ENCODE measurements around the gene FAM153A. TPM values are rescaled to one million over a fixed set of nuclear protein-coding genes. Genes with fewer than 3 reads are reported as not detected.
"Not testable (repeated sequence)": the region's sequence is repeated elsewhere in the genome, so short reads cannot be mapped to it uniquely, and the experiment has no call there.

Gene FAM153A
- total RNA-seq (2021; ENCODE audit: unreplicated experiment), result not detected
- polyA plus RNA-seq (2012), result not detected in 2 replicates
- percentile 3 among the genes with signal in this experiment for Bru-seq, nascent RNA
- BruChase-seq, experiment 1, labeled RNA remaining after a 6-hour chase, result percentile 5 among the genes with signal in this experiment
- BruChase-seq, experiment 2, labeled RNA remaining after a 2-hour chase, result percentile 9 among the genes with signal in this experiment
- long read RNA-seq, partial matches to known transcripts, result 0 of 1 reads
- long read RNA-seq, other reads (novel, unspliced or antisense), result 1 of 1 reads

- H3K27ac ChIP-seq (ENCODE audit: low read depth, low read length); H3K9me3 ChIP-seq (ENCODE audit: control insufficient read depth in 1 of 2, insufficient read depth in 1 of 2, low read depth in 1 of 2, low read length in 2 of 2); H3K36me3 ChIP-seq (ENCODE audit: control insufficient read depth in 1 of 2, insufficient read depth in 2 of 2, low read length in 2 of 2); H3K4me3 ChIP-seq (replicated peaks in 1 of 2; ENCODE audit: low read depth in 1 of 2, low read length in 2 of 2); DNase-seq (ENCODE audit: low read depth, low spot score); H4K20me1 ChIP-seq (ENCODE audit: insufficient read depth); H3K27me3 ChIP-seq (ENCODE audit: insufficient read depth, low read length); BruUV-seq (replicated peaks); H3K79me2 ChIP-seq (ENCODE audit: insufficient read depth, low read length); CTCF ChIA-PET; H3K4me2 ChIP-seq (ENCODE audit: low read length); H3K4me1 ChIP-seq (ENCODE audit: control insufficient read depth in 1 of 2, insufficient read depth in 2 of 2, low read length in 2 of 2); H3K9me2 ChIP-seq (ENCODE audit: insufficient read depth); POLR2A ChIA-PET; RAD21 ChIA-PET (ENCODE audit: low non-redundant PET in 1 of 2, low total read pairs in 2 of 2, uncharacterized antibody in 2 of 2, unreplicated experiment in 2 of 2); ATAC-seq; H3K9ac ChIP-seq (ENCODE audit: low read length); H2AFZ ChIP-seq (ENCODE audit: low read depth, low read length, poor library complexity, severe bottlenecking); intact Hi-C loops (cut with micrococcal nuclease): not testable (repeated sequence)
These were observed at the start of gene FAM153A for GRCh38 chr5:177782792-177783633. Gene FAM153A (minus strand): TSS chr5:177782899.

GRCh38 chr5:177832287-177832686 lies 49.6 kb upstream of the FAM153A start:
- H3K79me2 ChIP-seq (ENCODE audit: insufficient read depth, low read length); H3K4me3 ChIP-seq (replicated peaks in 1 of 2; ENCODE audit: low read depth in 1 of 2, low read length in 2 of 2); H3K27ac ChIP-seq (ENCODE audit: low read depth, low read length); H3K9me2 ChIP-seq (ENCODE audit: insufficient read depth); H3K9me3 ChIP-seq (ENCODE audit: control insufficient read depth in 1 of 2, insufficient read depth in 1 of 2, low read depth in 1 of 2, low read length in 2 of 2); H4K20me1 ChIP-seq (ENCODE audit: insufficient read depth); DNase-seq (ENCODE audit: low read depth, low spot score); intact Hi-C loops (cut with micrococcal nuclease); H3K9ac ChIP-seq (ENCODE audit: low read length); ATAC-seq; H3K4me2 ChIP-seq (ENCODE audit: low read length); POLR2A ChIA-PET; BruUV-seq (replicated peaks); RAD21 ChIA-PET (ENCODE audit: low non-redundant PET in 1 of 2, low total read pairs in 2 of 2, uncharacterized antibody in 2 of 2, unreplicated experiment in 2 of 2); H3K27me3 ChIP-seq (ENCODE audit: insufficient read depth, low read length); H3K4me1 ChIP-seq (ENCODE audit: control insufficient read depth in 1 of 2, insufficient read depth in 2 of 2, low read length in 2 of 2); H2AFZ ChIP-seq (ENCODE audit: low read depth, low read length, poor library complexity, severe bottlenecking); CTCF ChIA-PET; H3K36me3 ChIP-seq (ENCODE audit: control insufficient read depth in 1 of 2, insufficient read depth in 2 of 2, low read length in 2 of 2): not testable (repeated sequence)

- H3K27me3 ChIP-seq (ENCODE audit: insufficient read depth, low read length); H3K9ac ChIP-seq (ENCODE audit: low read length); H3K4me2 ChIP-seq (ENCODE audit: low read length); intact Hi-C loops (cut with micrococcal nuclease); POLR2A ChIA-PET; H3K27ac ChIP-seq (ENCODE audit: low read depth, low read length); H3K79me2 ChIP-seq (ENCODE audit: insufficient read depth, low read length); H4K20me1 ChIP-seq (ENCODE audit: insufficient read depth); DNase-seq (ENCODE audit: low read depth, low spot score); H3K36me3 ChIP-seq (ENCODE audit: control insufficient read depth in 1 of 2, insufficient read depth in 2 of 2, low read length in 2 of 2); ATAC-seq; BruUV-seq (replicated peaks); H3K4me3 ChIP-seq (replicated peaks in 1 of 2; ENCODE audit: low read depth in 1 of 2, low read length in 2 of 2); CTCF ChIA-PET; H3K9me2 ChIP-seq (ENCODE audit: insufficient read depth); H3K9me3 ChIP-seq (ENCODE audit: control insufficient read depth in 1 of 2, insufficient read depth in 1 of 2, low read depth in 1 of 2, low read length in 2 of 2); RAD21 ChIA-PET (ENCODE audit: low non-redundant PET in 1 of 2, low total read pairs in 2 of 2, uncharacterized antibody in 2 of 2, unreplicated experiment in 2 of 2); H3K4me1 ChIP-seq (ENCODE audit: control insufficient read depth in 1 of 2, insufficient read depth in 2 of 2, low read length in 2 of 2); H2AFZ ChIP-seq (ENCODE audit: low read depth, low read length, poor library complexity, severe bottlenecking): not testable (repeated sequence)
These were observed 43.4 kb upstream of the FAM153A start for GRCh38 chr5:177826073-177826472.

GRCh38 chr5:177824776-177825175 lies 42.1 kb upstream of the FAM153A start:
- H3K9me2 ChIP-seq (ENCODE audit: insufficient read depth); CTCF ChIA-PET; intact Hi-C loops (cut with micrococcal nuclease); H3K4me1 ChIP-seq (ENCODE audit: control insufficient read depth in 1 of 2, insufficient read depth in 2 of 2, low read length in 2 of 2); H3K4me2 ChIP-seq (ENCODE audit: low read length); H2AFZ ChIP-seq (ENCODE audit: low read depth, low read length, poor library complexity, severe bottlenecking); RAD21 ChIA-PET (ENCODE audit: low non-redundant PET in 1 of 2, low total read pairs in 2 of 2, uncharacterized antibody in 2 of 2, unreplicated experiment in 2 of 2); DNase-seq (ENCODE audit: low read depth, low spot score); BruUV-seq (replicated peaks); H4K20me1 ChIP-seq (ENCODE audit: insufficient read depth); H3K79me2 ChIP-seq (ENCODE audit: insufficient read depth, low read length); POLR2A ChIA-PET; H3K27me3 ChIP-seq (ENCODE audit: insufficient read depth, low read length); H3K9ac ChIP-seq (ENCODE audit: low read length); H3K27ac ChIP-seq (ENCODE audit: low read depth, low read length); H3K36me3 ChIP-seq (ENCODE audit: control insufficient read depth in 1 of 2, insufficient read depth in 2 of 2, low read length in 2 of 2); ATAC-seq; H3K9me3 ChIP-seq (ENCODE audit: control insufficient read depth in 1 of 2, insufficient read depth in 1 of 2, low read depth in 1 of 2, low read length in 2 of 2); H3K4me3 ChIP-seq (replicated peaks in 1 of 2; ENCODE audit: low read depth in 1 of 2, low read length in 2 of 2): not testable (repeated sequence)
